GM12878 (cell line): ENCODE data around the gene PDSS1. TPM values are rescaled to one million over a fixed set of nuclear protein-coding genes. Genes with fewer than 3 reads are reported as not detected.

Experiments used
- ATAC-seq: fragments of 200-7000 bp; cut with Tn5 transposase; 3 replicates; pipeline ENCODE4 v1.9.1; 2020; ENCODE audit warnings: mild to moderate bottlenecking, moderate library complexity
- BruUV-seq: library from RNA; stranded (reverse); fragments of 400-500 nt; replicated peaks from 2 replicates; lab custom pipeline; 2021; lab: Mats Ljungman, UMichigan
- CTCF ChIA-PET: fragments of 300-600 bp; sonication (Branson Sonifier 250); formaldehyde crosslinking; extraction: SDS; loops from one replicate; lab custom pipeline; 2021; ENCODE audit warnings: inconsistent platforms; lab: Yijun Ruan, JAX
- POLR2A ChIA-PET: fragments of 350-600 bp; formaldehyde crosslinking; extraction: SDS; loops from one replicate; lab custom pipeline; 2021; ENCODE audit warnings: inconsistent platforms; lab: Charles Lee
- RAD21 ChIA-PET: fragments of 300-600 bp; sonication (Branson Sonifier 250); formaldehyde crosslinking; loops from one replicate; lab custom pipeline; 2023; ENCODE audit warnings: antibody characterized with exemption; ENCODE audit not compliant: unreplicated experiment; lab: Charles Lee
- SMC1A ChIA-PET: fragments of 300-600 bp; sonication (Branson Sonifier 250); formaldehyde crosslinking; loops from one replicate; lab custom pipeline; 2023; ENCODE audit not compliant: unreplicated experiment, uncharacterized antibody; lab: Charles Lee
- DNase-seq: peaks from one replicate; pipeline ENCODE4 v3.0.0-alpha.2; 2011; ENCODE audit warnings: low read depth, low spot score
- FAIRE-seq: peaks from 3 replicates; lab custom pipeline; 2011; peaks lifted over from hg19 to GRCh38; lab: Jason Lieb, UNC
- H2AFZ ChIP-seq: 2 replicates; pipeline ENCODE4 v1.6.0; 2011; ENCODE audit warnings: low read depth, low read length, control low read depth; ENCODE audit not compliant: control insufficient read depth
- H3K27ac ChIP-seq: 2 replicates; pipeline ENCODE4 v1.5.1; 2011; ENCODE audit warnings: control low read depth; ENCODE audit not compliant: control insufficient read depth, insufficient read depth
- H3K27me3 ChIP-seq, 2 experiments: replicated peaks in 1 of 2; 2 replicates each; pipeline versions ENCODE4 v1.6.0 to v1.6.1; 2011; ENCODE audit warnings: low read length in 1 of 2; ENCODE audit not compliant: control insufficient read depth in 2 of 2, insufficient read depth in 2 of 2
- H3K36me3 ChIP-seq, 2 experiments: 2 replicates each; pipeline ENCODE4 v1.5.1; 2011; ENCODE audit warnings: low read length in 1 of 2; ENCODE audit not compliant: control insufficient read depth in 2 of 2, insufficient read depth in 2 of 2
- H3K4me1 ChIP-seq: 2 replicates; pipeline ENCODE4 v1.6.1; 2011; ENCODE audit warnings: mild to moderate bottlenecking, low read length, moderate library complexity, mixed read lengths; ENCODE audit not compliant: control insufficient read depth, insufficient read depth
- H3K4me2 ChIP-seq: 2 replicates; pipeline ENCODE4 v1.6.0; 2011; ENCODE audit warnings: control low read depth; ENCODE audit not compliant: control insufficient read depth, insufficient read depth
- H3K4me3 ChIP-seq: fragments of 200-600 bp; sonication (generic); 2 replicates; pipeline ENCODE4 v1.5.1; 2016
- H3K79me2 ChIP-seq: 2 replicates; pipeline ENCODE4 v1.6.0; 2011; ENCODE audit warnings: low read length; ENCODE audit not compliant: control insufficient read depth, insufficient read depth
- H3K9ac ChIP-seq: 2 replicates; pipeline ENCODE4 v1.8.0; 2011; ENCODE audit warnings: low read length, control low read depth, mixed read lengths; ENCODE audit not compliant: control insufficient read depth, insufficient read depth
- H3K9me3 ChIP-seq: replicated peaks from 3 replicates; pipeline ENCODE4 v1.5.1; 2011; ENCODE audit warnings: mild to moderate bottlenecking, low read length; ENCODE audit not compliant: control insufficient read depth, insufficient read depth
- H4K20me1 ChIP-seq: 2 replicates; pipeline ENCODE4 v1.6.0; 2011; ENCODE audit not compliant: control insufficient read depth, insufficient read depth
- BCL11A ChIP-seq: IDR thresholded peaks from 2 replicates; pipeline ENCODE4 v1.6.1; 2011; ENCODE audit warnings: low read depth, low read length
- CREB1 ChIP-seq: IDR thresholded peaks from 2 replicates; pipeline ENCODE4 v1.6.1; 2012; ENCODE audit warnings: low read depth, mild to moderate bottlenecking, inconsistent platforms
- JUNB ChIP-seq: IDR thresholded peaks from 2 replicates; pipeline ENCODE4 v1.6.1; 2016; ENCODE audit warnings: antibody characterized with exemption, mild to moderate bottlenecking
- NFIC ChIP-seq: IDR thresholded peaks from 2 replicates; pipeline ENCODE4 v1.6.1; 2012; ENCODE audit warnings: low read depth, mild to moderate bottlenecking, inconsistent platforms, low read length, moderate library complexity
- POLR2A ChIP-seq: IDR thresholded peaks from 2 replicates; pipeline ENCODE4 v1.6.1; 2011; ENCODE audit warnings: low read depth, mild to moderate bottlenecking, low read length
- POU2F2 ChIP-seq: IDR thresholded peaks from 3 replicates; pipeline ENCODE4 v1.6.1; 2011; ENCODE audit warnings: low read depth, mild to moderate bottlenecking, low read length, borderline replicate concordance
- SMAD1 ChIP-seq: fragments of 450-650 bp; IDR thresholded peaks from 2 replicates; pipeline ENCODE4 v1.6.1; 2018; ENCODE audit warnings: mild to moderate bottlenecking, low read depth; ENCODE audit not compliant: partially characterized antibody
- SPI1 ChIP-seq: IDR thresholded peaks from 2 replicates; pipeline ENCODE4 v1.6.1; 2011; ENCODE audit warnings: low read depth, mild to moderate bottlenecking, low read length, moderate library complexity, borderline replicate concordance; ENCODE audit not compliant: insufficient read depth
- SRF ChIP-seq, 2 experiments: IDR thresholded peaks; 2 replicates each; pipeline ENCODE4 v1.6.1; 2011; ENCODE audit warnings: low read depth in 2 of 2, low read length in 2 of 2, mild to moderate bottlenecking in 1 of 2, moderate library complexity in 1 of 2
- SUPT20H ChIP-seq: IDR thresholded peaks from 2 replicates; pipeline ENCODE4 v1.6.1; 2011; ENCODE audit warnings: low read depth, mild to moderate bottlenecking, low read length, moderate library complexity, borderline replicate concordance; ENCODE audit not compliant: control insufficient read depth
- TAF1 ChIP-seq: IDR thresholded peaks from 2 replicates; pipeline ENCODE4 v1.6.1; 2011; ENCODE audit warnings: mild to moderate bottlenecking, low read depth, low read length, borderline replicate concordance
- TARDBP ChIP-seq: IDR thresholded peaks from 2 replicates; pipeline ENCODE4 v1.6.1; 2016; ENCODE audit warnings: borderline replicate concordance
- ZNF622 ChIP-seq: fragments of 450-650 bp; IDR thresholded peaks from 2 replicates; pipeline ENCODE4 v1.6.1; 2017; ENCODE audit warnings: mild to moderate bottlenecking, inconsistent platforms
- WGBS: methylation state at CpG from one replicate; pipeline ENCODE4 v1.1.6; 2016; ENCODE audit warnings: low lambda C conversion rate; ENCODE audit not compliant: insufficient replicate concordance, insufficient coverage; ENCODE audit errors: missing lambda C conversion rate; 5-methylcytosine and 5-hydroxymethylcytosine counted together
- in situ Hi-C: fragments of 300-500 bp; cut with MboI; formaldehyde crosslinking; loops from 9 replicates; pipeline ENCODE4 v1.14.3; 2018; ENCODE audit warnings: mixed read lengths
- intact Hi-C: fragments of 100-400 bp; cut with micrococcal nuclease; formaldehyde crosslinking; loops from one replicate; pipeline ENCODE4 v1.14.2; 2022; ENCODE audit not compliant: unreplicated experiment
- polyA plus RNA-seq, 11 experiments: library from polyadenylated mRNA; depleted of rRNA in 4 of 11; unstranded in 6 of 11; stranded (reverse) in 5 of 11; fragments of >200 nt; fragmentation: Nextera tagmentation in 4 of 11; fragmentation: Illumina TruSeq in 1 of 11; extraction: Ambion mirVana in 4 of 11; extraction: Trizol in 1 of 11; gene quantifications; 1 replicate in 1 of 11; 2 replicates in 10 of 11; pipeline versions ENCODE4 v1.2.1 to v1.2.3, GENCODE V29; 2011 to 2016; ENCODE audit warnings: inconsistent platforms in 2 of 11, missing spikeins in 2 of 11, low read depth in 1 of 11
- total RNA-seq, 4 experiments: library from RNA; depleted of rRNA in 3 of 4; stranded (reverse); fragments of >200 nt in 3 of 4; fragmentation: Illumina TruSeq in 1 of 4; extraction: Trizol in 1 of 4; gene quantifications; 2 replicates each; pipeline versions ENCODE4 v1.2.1 to v1.2.3, GENCODE V29; 2013 to 2021

PDSS1 gene
- total and polyA plus RNA-seq, 10 of the 15 experiments (the other 5 are each of a cell fraction or from before 2014, with no cell fraction given): 12.2 to 48.2 (median 35.9) TPM

DNA sequence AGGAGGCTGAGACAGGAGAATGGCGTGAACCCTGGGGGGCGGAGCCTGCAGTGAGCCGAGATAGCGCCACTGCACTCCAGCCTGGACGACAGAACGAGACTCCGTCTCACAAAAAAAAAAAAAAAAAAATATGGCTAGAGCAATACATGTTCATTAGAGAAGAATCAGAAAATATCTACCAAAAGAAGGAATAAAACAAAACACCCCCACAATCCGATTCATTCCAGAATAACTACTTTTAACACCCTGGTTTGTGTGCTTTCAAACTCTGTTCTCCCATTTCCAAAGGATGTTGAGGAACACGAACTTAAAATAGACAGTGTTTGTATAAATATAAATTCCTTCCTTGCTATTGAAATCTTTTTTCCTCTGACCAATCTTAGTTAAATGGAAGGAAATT lies 6.5 kb downstream of the PDSS1 start:
- no peak overlapping the region for H2AFZ ChIP-seq
- H3K9ac ChIP-seq: no peak overlapping the region
- H3K4me2 ChIP-seq: no peak overlapping the region
- ChIA-PET CTCF (no interaction called here), POLR2A (no interaction called here), RAD21 (no interaction called here), SMC1A (no interaction called here)
- BruUV-seq: no TSS peak
- intact Hi-C loops: no loop called here
- H3K4me1 ChIP-seq: no peaks in the 10 kb centered on the region
- FAIRE-seq: no peak
- no peak for ATAC-seq
- H4K20me1 ChIP-seq: no peaks in the 10 kb centered on the region
- no peak overlapping the region for H3K4me3 ChIP-seq
- WGBS: 66% methylated on average over 3 of the region's 9 CpGs
- no peaks in the 10 kb centered on the region; the same call in 1 of the 3 replicates for H3K9me3 ChIP-seq
- in situ Hi-C loops: no loop called here
- no peaks in the 10 kb centered on the region for H3K27me3 ChIP-seq
- peaks cover 37% of the 10 kb centered on the region for H3K79me2 ChIP-seq
- DNase-seq: no peak
- TF ChIP-seq SRF (IDR thresholded peaks at IDR 0.05; ENCODE audit: low read depth in 2 of 2, low read length in 2 of 2): no peak
- no peak for TF ChIP-seq TAF1
- TF ChIP-seq POLR2A: no peak
- no peak for TF ChIP-seq ZNF622
- no peak for TF ChIP-seq JUNB
- TF ChIP-seq BCL11A: no peak
- no peak for TF ChIP-seq CREB1
- TF ChIP-seq SUPT20H: no peak
- TF ChIP-seq TARDBP: no peak
- TF ChIP-seq SMAD1: no peak
- peaks cover 18 to 33% of the 10 kb centered on the region in 2 experiments for H3K36me3 ChIP-seq
- H3K27ac ChIP-seq: no peak overlapping the region

DNA sequence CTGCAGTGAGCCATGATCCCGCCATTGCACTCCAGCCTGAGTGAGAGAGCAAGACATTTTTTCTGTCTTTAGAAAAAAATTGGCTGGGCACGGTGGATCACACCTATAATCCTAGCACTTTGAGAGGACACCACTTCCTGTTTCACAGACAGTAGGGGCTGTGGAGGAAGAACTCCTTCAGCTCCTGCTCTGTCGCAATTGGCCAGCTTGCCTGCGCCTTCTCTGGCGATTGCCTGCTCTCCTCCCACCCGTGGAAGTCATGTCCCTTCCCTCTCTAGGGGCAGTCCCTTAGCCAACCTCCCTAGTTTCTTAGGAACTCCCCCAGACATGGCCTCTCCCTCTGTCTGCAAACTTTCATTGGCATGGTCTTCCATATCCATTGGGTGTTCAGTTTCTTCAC lies 8.7 kb downstream of the PDSS1 start:
- CTCF ChIA-PET: no interaction called here
- RAD21 ChIA-PET: no interaction called here
- POLR2A ChIA-PET: no interaction called here

More for the DNA sequence above, 8.7 kb downstream of the PDSS1 start:
- no peaks in the 10 kb centered on the region for H3K4me1 ChIP-seq
- H3K9ac ChIP-seq: no peak overlapping the region
- no peak for FAIRE-seq
- DNase-seq: no peak
- SMC1A ChIA-PET: interaction anchor here (1.1 kb wide), 1 partner anchor 176 kb away, joined by 3 read pairs; no protein-coding TSS in a partner anchor
- no peak; the same call in 2 of the 3 replicates for ATAC-seq
- H3K79me2 ChIP-seq: peaks cover 15% of the 10 kb centered on the region
- no peak overlapping the region for H3K27ac ChIP-seq
- intact Hi-C loops (no loop called here), in situ Hi-C loops (no loop called here)
- 94% methylated on average over 6 of the region's 6 CpGs for WGBS
- TF ChIP-seq NFIC (no peak), POU2F2 (no peak), SPI1 (peak; percentile 28; the same call in 1 of the 2 replicates)
- peaks cover 19 to 33% of the 10 kb centered on the region in 2 experiments for H3K36me3 ChIP-seq
- no peaks in the 10 kb centered on the region for H3K27me3 ChIP-seq
- no peak overlapping the region for H2AFZ ChIP-seq
- H3K4me2 ChIP-seq: no peak overlapping the region
- BruUV-seq: no TSS peak
- H3K4me3 ChIP-seq: no peak overlapping the region
- no peaks in the 10 kb centered on the region for H4K20me1 ChIP-seq
- no peaks in the 10 kb centered on the region; the same call in 2 of the 3 replicates for H3K9me3 ChIP-seq
